ENCODE data around the gene ANKRD52.

- TF ChIP-seq PATZ1 (CRISPR knock-in tag; IDR thresholded peaks at IDR 0.05; ENCODE audit: borderline replicate concordance) (no peak), ZNF70 (CRISPR knock-in tag; IDR thresholded peaks at IDR 0.05) (no peak), ZNF8 (CRISPR knock-in tag; IDR thresholded peaks at IDR 0.05) (no peak), RARB (CRISPR knock-in tag; IDR thresholded peaks at IDR 0.05) (no peak), ZFP30 (CRISPR knock-in tag; IDR thresholded peaks at IDR 0.05) (no peak), GLIS3 (CRISPR knock-in tag; IDR thresholded peaks at IDR 0.05) (no peak), BACH2 (CRISPR knock-in tag; IDR thresholded peaks at IDR 0.05; ENCODE audit: borderline replicate concordance) (no peak), TCF4 (CRISPR knock-in tag; IDR thresholded peaks at IDR 0.05; ENCODE audit: borderline replicate concordance) (no peak)
- TF ChIP-seq, protein P1, sequence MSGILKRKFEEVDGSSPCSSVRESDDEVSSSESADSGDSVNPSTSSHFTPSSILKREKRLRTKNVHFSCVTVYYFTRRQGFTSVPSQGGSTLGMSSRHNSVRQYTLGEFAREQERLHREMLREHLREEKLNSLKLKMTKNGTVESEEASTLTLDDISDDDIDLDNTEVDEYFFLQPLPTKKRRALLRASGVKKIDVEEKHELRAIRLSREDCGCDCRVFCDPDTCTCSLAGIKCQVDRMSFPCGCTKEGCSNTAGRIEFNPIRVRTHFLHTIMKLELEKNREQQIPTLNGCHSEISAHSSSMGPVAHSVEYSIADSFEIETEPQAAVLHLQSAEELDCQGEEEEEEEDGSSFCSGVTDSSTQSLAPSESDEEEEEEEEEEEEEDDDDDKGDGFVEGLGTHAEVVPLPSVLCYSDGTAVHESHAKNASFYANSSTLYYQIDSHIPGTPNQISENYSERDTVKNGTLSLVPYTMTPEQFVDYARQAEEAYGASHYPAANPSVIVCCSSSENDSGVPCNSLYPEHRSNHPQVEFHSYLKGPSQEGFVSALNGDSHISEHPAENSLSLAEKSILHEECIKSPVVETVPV (CRISPR knock-in tag; IDR thresholded peaks at IDR 0.05) = no peak
- TF ChIP-seq, protein P2, sequence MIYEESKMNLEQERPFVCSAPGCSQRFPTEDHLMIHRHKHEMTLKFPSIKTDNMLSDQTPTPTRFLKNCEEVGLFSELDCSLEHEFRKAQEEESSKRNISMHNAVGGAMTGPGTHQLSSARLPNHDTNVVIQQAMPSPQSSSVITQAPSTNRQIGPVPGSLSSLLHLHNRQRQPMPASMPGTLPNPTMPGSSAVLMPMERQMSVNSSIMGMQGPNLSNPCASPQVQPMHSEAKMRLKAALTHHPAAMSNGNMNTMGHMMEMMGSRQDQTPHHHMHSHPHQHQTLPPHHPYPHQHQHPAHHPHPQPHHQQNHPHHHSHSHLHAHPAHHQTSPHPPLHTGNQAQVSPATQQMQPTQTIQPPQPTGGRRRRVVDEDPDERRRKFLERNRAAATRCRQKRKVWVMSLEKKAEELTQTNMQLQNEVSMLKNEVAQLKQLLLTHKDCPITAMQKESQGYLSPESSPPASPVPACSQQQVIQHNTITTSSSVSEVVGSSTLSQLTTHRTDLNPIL (CRISPR knock-in tag; IDR thresholded peaks at IDR 0.05; ENCODE audit: low read depth) = no peak
These were observed 16.1 kb upstream of the ANKRD52 start for GRCh38 chr12:56274299-56274698.

All from SK-N-SH treated with all-trans-retinoic acid at 6 μM for 48 hours (cell line).